ENCODE data around the gene DAPK1. TPM values are rescaled to one million over a fixed set of nuclear protein-coding genes. Genes with fewer than 3 reads are reported as not detected.

The DAPK1 gene
- total and polyA plus RNA-seq, 2 experiments from 2014 or later = 44.4 to 62.3 TPM

DNA sequence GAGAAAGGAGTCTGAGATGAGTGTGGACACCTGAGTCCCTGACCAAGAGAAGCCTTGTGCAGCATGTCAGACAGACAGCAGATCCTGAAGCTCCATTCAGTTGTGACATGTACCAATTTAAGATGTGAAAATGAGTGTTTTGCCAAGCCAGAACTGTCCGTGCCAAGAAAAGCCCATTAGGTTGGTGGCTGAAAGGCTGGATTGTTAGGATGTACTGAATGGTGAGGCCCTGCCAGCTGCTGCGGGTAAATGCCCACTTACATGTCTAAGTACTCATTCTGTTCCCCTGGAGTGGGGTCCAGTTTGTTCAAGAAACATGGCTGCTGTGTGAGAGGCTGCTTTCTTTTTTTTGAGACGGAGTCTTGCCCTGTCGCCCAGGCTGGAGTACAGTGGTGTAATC, 14.6 kb downstream of the DAPK1 start:
- Histone ChIP-seq H2AFZ (no peak overlapping the region), H3K4me2 (no peak overlapping the region), H3K9me3 (ENCODE audit: low read depth) (no peaks in the 10 kb centered on the region), H3K79me2 (peaks cover 74% of the 10 kb centered on the region), H3K4me1 (ENCODE audit: insufficient read depth) (peaks cover 15% of the 10 kb centered on the region), H3K27me3 (no peaks in the 10 kb centered on the region), H4K20me1 (ENCODE audit: insufficient read depth, poor library complexity, severe bottlenecking) (no peaks in the 10 kb centered on the region), H3K27ac (no peak overlapping the region), H3K4me3 (no peak overlapping the region), H3K36me3 (replicated peaks; ENCODE audit: insufficient read depth, low read depth) (no peaks in the 10 kb centered on the region), H3K9me2 (replicated peaks; ENCODE audit: insufficient read depth) (no peaks in the 10 kb centered on the region)
- no peak for DNase-seq (ENCODE audit: low spot score)
- 96% methylated on average over 4 of the region's 4 CpGs for WGBS (ENCODE audit: low lambda C conversion rate, missing lambda C conversion rate)
- TF ChIP-seq, protein P1, sequence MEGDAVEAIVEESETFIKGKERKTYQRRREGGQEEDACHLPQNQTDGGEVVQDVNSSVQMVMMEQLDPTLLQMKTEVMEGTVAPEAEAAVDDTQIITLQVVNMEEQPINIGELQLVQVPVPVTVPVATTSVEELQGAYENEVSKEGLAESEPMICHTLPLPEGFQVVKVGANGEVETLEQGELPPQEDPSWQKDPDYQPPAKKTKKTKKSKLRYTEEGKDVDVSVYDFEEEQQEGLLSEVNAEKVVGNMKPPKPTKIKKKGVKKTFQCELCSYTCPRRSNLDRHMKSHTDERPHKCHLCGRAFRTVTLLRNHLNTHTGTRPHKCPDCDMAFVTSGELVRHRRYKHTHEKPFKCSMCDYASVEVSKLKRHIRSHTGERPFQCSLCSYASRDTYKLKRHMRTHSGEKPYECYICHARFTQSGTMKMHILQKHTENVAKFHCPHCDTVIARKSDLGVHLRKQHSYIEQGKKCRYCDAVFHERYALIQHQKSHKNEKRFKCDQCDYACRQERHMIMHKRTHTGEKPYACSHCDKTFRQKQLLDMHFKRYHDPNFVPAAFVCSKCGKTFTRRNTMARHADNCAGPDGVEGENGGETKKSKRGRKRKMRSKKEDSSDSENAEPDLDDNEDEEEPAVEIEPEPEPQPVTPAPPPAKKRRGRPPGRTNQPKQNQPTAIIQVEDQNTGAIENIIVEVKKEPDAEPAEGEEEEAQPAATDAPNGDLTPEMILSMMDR (IDR thresholded peaks at IDR 0.05; ENCODE audit: poor library complexity) = no peak
- no peak for TF ChIP-seq EZH2 (IDR thresholded peaks at IDR 0.05; ENCODE audit: borderline replicate concordance)
- TF ChIP-seq EZH2phosphoT487 (IDR thresholded peaks at IDR 0.05; ENCODE audit: low read depth, severe bottlenecking, unreplicated experiment) = no peak

DNA sequence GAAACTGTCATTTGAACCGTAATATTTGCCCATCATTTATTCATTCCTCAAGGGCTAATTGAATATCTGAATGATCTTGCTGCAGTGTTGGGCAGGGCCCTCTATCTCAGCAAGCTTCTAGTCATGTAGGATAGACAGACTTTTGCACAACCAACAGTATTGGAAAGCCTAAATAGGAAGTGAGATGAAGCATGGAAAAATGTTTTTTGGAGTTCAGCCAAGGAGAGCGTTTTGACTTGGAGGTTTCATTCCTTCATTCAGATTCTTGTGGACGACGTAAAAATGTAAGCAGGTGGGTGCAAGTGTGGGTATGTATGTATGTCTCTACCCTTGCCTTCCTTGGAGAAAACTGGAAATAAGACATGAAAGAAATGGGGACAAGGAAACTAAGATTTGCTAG, 15.5 kb downstream of the DAPK1 start:
- H3K79me2 ChIP-seq = peaks cover 75% of the 10 kb centered on the region
- H3K4me3 ChIP-seq = no peak overlapping the region
- TF ChIP-seq, protein P1 (IDR thresholded peaks at IDR 0.05; ENCODE audit: poor library complexity) = no peak
- TF ChIP-seq EZH2phosphoT487 (IDR thresholded peaks at IDR 0.05; ENCODE audit: low read depth, severe bottlenecking, unreplicated experiment) = no peak
- H3K27ac ChIP-seq = no peak overlapping the region
- no peaks in the 10 kb centered on the region for H3K27me3 ChIP-seq
- no peak overlapping the region for H2AFZ ChIP-seq
- no peak overlapping the region for H3K4me2 ChIP-seq
- no peaks in the 10 kb centered on the region for H3K9me2 ChIP-seq (replicated peaks; ENCODE audit: insufficient read depth)
- H3K4me1 ChIP-seq (ENCODE audit: insufficient read depth) = peaks cover 15% of the 10 kb centered on the region
- H3K9me3 ChIP-seq (ENCODE audit: low read depth) = no peaks in the 10 kb centered on the region
- 87% methylated on average over 4 of the region's 4 CpGs for WGBS (ENCODE audit: low lambda C conversion rate, missing lambda C conversion rate)
- no peaks in the 10 kb centered on the region for H4K20me1 ChIP-seq (ENCODE audit: insufficient read depth, poor library complexity, severe bottlenecking)
- no peak for DNase-seq (ENCODE audit: low spot score)
- H3K36me3 ChIP-seq (replicated peaks; ENCODE audit: insufficient read depth, low read depth) = no peaks in the 10 kb centered on the region

DNA sequence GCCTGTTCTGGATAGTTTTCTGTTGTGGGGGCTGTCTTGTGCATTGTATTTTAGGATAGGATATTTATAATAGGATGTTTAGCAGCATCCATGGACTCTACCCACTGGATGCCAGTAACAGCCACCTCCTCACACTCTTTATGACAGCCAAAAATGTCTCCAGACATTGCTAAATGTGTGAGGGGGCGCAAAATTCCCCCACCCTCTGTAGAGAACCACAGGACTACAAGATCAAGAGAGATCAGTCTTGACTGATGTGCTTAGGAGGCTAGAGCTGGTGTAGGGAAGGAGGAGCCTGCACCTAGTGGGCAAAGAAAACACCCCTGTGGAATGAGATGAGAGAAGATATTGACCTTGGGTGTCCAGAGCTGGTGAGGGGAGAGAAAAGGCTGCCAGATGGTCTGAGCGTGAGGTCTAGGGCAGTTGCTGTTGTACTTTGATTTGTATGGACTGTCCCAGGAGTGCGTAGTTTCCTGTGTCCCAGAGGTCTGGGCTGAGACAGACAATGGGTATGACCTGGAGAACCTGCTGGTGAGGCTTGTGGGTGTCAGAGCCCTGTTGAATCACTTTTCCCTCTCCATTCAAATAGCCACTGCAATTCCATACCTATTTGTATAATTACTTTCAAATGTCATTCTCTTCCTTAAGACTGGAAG, 16.3 kb downstream of the DAPK1 start:
- TF ChIP-seq EZH2phosphoT487 (IDR thresholded peaks at IDR 0.05; ENCODE audit: low read depth, severe bottlenecking, unreplicated experiment) = no peak
- TF ChIP-seq, protein P1 (IDR thresholded peaks at IDR 0.05; ENCODE audit: poor library complexity) = no peak
- TF ChIP-seq EZH2 (IDR thresholded peaks at IDR 0.05; ENCODE audit: borderline replicate concordance) = no peak
- H3K4me2 ChIP-seq = no peak overlapping the region
- no peak overlapping the region for H3K27ac ChIP-seq
- no peaks in the 10 kb centered on the region for H3K27me3 ChIP-seq
- peaks cover 72% of the 10 kb centered on the region for H3K79me2 ChIP-seq
- no peak for DNase-seq (ENCODE audit: low spot score)
- no peaks in the 10 kb centered on the region for H3K9me3 ChIP-seq (ENCODE audit: low read depth)
- no peaks in the 10 kb centered on the region for H4K20me1 ChIP-seq (ENCODE audit: insufficient read depth, poor library complexity, severe bottlenecking)
- peaks cover 20% of the 10 kb centered on the region for H3K4me1 ChIP-seq (ENCODE audit: insufficient read depth)
- WGBS (ENCODE audit: low lambda C conversion rate, missing lambda C conversion rate) = 100% methylated on average over 3 of the region's 3 CpGs
- H3K9me2 ChIP-seq (replicated peaks; ENCODE audit: insufficient read depth) = no peaks in the 10 kb centered on the region
- H2AFZ ChIP-seq = no peak overlapping the region
- H3K4me3 ChIP-seq = no peak overlapping the region
- no peaks in the 10 kb centered on the region for H3K36me3 ChIP-seq (replicated peaks; ENCODE audit: insufficient read depth, low read depth)
